NCI-H2171 treated with DMSO at 0.1 percent for 48 hours (cell line): ENCODE measurements around the gene WNT3A.

Experiments
- DNase-seq: peaks from one replicate; lab custom pipeline; 2025; lab: John Stamatoyannopoulos, UW

Gene WNT3A

DNA sequence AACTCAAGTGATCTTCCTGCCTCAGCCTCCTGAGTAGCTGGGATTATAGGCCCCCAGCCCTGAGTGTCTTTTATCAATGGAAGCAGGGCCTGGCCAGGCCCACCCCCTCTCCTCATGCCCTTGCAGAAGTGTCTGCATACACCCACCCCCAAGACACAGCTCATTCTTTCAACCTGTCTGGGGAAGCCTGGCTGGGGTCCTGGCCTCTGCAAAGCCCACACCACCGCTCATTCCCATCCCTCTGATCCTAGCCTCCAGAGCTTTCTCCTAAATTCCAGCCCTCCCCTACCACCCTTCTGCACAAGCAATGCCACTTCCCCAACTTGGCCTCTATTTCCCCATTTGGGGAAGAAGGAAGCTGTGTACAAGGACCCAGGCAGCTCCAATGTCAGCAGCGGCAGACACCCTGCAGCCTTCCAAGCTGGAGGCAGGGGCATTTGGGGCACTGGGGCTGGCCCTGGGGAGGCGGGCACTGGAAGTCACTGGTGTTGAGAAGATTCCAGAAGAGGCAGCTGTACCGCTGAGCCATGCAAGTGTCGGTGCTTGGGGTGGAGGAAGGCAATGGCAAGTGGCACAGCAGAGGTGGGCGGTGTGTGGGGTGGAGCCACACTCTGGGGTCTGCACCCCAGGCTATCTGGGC, 42.0 kb downstream of the WNT3A start:
- DNase-seq: no peak

DNA sequence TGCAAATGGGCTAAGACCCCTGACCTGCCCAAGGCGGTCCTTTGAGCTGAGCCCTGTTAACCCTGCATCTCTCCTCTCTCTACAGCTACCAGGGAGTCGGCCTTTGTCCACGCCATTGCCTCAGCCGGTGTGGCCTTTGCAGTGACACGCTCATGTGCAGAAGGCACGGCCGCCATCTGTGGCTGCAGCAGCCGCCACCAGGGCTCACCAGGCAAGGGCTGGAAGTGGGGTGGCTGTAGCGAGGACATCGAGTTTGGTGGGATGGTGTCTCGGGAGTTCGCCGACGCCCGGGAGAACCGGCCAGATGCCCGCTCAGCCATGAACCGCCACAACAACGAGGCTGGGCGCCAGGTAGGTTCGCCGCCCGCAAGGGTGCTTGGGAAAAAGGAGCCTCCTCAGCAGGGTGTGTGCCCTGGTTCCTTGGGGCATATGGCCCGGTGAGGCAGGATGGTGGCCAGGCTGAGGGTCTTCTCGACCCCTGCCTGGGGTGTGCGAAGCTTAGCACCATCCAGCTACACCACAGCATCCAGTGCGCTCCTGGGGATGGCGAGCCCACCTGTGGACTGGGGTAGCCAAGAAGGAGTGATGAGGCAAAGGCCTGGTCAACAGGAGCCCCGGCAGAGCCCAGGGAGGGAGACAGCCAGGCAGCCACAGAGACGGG, 43.9 kb downstream of the WNT3A start:
- DNase-seq: no peak

DNA sequence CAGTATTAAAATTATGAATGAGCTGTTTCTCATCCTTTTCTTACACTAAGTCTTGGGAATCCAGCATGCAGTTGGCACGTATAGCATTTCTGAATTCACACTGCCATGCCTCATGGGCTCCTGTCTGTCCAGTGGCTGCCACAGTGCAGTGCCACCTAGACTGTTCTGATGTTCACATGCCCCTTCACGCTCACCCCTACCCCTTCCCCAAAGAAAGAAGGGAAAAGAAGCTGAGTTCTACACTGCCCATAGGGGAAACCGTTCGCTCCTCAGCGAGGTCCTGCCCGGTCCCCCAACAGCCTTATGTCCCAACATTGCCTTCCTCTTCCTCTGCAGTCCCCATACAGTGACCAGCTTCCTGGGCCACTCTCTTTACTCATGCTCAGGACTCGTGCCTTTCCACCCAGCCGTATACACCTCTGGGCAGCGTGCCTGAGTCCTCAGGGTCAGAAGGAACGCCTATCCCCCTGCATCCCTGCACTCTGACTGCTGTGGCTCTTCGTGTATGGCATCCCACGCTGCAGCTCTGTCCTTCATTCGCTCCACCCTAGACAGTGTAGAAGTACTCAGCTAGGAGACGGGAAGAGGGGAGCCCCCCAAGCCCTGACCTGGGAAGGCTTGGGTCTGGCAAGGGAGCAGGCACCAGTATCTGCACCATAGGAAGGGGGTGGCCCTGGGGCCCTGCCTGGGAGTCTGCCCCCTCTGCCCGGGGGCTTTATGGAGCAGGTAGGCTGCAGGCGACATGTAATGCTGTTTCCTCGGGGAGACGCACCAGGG, 51.6 kb downstream of the WNT3A start:
- no peak for DNase-seq

DNA sequence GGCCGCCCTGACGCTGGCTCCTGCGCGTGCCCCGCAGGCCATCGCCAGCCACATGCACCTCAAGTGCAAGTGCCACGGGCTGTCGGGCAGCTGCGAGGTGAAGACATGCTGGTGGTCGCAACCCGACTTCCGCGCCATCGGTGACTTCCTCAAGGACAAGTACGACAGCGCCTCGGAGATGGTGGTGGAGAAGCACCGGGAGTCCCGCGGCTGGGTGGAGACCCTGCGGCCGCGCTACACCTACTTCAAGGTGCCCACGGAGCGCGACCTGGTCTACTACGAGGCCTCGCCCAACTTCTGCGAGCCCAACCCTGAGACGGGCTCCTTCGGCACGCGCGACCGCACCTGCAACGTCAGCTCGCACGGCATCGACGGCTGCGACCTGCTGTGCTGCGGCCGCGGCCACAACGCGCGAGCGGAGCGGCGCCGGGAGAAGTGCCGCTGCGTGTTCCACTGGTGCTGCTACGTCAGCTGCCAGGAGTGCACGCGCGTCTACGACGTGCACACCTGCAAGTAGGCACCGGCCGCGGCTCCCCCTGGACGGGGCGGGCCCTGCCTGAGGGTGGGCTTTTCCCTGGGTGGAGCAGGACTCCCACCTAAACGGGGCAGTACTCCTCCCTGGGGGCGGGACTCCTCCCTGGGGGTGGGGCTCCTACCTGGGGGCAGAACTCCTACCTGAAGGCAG, 52.3 kb downstream of the WNT3A start:
- DNase-seq: no peak

DNA sequence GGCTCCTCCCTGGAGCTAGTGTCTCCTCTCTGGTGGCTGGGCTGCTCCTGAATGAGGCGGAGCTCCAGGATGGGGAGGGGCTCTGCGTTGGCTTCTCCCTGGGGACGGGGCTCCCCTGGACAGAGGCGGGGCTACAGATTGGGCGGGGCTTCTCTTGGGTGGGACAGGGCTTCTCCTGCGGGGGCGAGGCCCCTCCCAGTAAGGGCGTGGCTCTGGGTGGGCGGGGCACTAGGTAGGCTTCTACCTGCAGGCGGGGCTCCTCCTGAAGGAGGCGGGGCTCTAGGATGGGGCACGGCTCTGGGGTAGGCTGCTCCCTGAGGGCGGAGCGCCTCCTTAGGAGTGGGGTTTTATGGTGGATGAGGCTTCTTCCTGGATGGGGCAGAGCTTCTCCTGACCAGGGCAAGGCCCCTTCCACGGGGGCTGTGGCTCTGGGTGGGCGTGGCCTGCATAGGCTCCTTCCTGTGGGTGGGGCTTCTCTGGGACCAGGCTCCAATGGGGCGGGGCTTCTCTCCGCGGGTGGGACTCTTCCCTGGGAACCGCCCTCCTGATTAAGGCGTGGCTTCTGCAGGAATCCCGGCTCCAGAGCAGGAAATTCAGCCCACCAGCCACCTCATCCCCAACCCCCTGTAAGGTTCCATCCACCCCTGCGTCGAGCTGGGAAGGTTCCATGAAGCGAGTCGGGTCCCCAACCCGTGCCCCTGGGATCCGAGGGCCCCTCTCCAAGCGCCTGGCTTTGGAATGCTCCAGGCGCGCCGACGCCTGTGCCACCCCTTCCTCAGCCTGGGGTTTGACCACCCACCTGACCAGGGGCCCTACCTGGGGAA, 53.0 kb downstream of the WNT3A start:
- peak; percentile 69 for DNase-seq

DNA sequence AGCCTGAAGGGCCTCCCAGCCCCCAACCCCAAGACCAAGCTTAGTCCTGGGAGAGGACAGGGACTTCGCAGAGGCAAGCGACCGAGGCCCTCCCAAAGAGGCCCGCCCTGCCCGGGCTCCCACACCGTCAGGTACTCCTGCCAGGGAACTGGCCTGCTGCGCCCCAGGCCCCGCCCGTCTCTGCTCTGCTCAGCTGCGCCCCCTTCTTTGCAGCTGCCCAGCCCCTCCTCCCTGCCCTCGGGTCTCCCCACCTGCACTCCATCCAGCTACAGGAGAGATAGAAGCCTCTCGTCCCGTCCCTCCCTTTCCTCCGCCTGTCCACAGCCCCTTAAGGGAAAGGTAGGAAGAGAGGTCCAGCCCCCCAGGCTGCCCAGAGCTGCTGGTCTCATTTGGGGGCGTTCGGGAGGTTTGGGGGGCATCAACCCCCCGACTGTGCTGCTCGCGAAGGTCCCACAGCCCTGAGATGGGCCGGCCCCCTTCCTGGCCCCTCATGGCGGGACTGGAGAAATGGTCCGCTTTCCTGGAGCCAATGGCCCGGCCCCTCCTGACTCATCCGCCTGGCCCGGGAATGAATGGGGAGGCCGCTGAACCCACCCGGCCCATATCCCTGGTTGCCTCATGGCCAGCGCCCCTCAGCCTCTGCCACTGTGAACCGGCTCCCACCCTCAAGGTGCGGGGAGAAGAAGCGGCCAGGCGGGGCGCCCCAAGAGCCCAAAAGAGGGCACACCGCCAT, 53.8 kb downstream of the WNT3A start:
- no peak for DNase-seq

DNA sequence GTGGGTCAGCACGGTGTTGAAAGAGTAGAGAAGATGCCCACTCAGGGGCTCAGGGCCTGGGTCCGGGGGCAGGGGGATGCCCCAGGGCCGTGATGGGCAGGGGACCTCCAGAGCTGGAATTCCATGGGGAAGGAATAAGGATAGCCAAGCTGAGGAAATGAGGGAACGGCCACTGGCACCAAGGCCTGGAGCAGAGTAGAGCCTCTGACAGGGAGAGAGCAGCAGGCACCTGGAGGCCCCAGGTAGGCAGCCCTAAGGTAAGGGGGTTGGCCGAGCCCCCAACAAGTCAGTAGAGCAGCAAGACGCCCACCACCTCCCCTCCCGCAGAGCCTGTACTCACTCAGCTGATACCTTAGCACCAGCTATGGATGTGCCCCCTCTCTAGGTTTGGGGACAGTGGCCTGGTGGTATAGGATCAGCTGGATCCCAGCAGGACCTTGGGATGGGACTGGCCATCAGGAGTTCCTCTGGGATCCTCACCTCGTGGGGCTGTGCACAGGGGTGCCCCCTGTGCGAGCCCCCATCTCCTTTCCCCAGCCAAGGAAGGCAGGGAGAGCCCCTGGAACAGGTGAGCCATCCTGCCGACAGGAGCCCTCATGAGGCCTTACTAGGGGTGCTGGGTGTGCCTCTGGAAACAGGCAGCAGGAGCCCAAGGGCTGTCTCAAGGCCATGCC, 54.8 kb downstream of the WNT3A start:
- no peak for DNase-seq

DNA sequence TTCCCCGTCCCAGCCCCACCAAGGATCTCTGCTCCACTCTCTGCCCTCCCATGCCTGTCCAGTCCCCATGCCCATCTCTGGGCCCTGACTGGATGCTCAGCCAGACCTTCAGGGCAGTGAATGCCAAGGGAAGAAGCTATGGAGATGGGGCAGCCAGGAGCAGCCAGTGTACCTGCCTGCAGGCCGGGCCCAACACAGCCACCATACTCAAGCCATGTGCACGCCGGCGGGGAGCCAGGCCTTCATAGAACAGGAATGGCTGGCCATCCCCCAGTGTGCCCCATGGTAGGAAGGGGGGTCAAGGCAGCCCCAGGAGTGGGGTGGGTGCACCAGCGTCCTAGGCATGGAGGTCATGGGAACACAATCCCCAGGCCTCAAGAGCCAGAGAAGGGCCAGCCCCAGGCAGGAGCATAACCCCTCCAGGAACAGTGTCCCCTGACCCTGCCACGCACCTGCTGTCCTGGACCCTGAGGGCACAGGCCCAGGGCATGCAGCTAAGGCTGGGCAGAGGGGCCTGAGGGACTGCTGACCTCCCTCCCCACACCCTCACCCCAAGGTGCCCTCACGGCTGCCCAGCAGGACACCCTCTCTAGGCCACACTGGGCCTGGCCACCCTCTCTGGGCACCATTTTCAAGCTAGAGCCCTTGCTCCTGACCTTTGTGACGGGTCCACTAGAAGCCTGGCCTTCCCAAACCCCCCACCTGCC, 55.4 kb downstream of the WNT3A start:
- DNase-seq: no peak

DNA sequence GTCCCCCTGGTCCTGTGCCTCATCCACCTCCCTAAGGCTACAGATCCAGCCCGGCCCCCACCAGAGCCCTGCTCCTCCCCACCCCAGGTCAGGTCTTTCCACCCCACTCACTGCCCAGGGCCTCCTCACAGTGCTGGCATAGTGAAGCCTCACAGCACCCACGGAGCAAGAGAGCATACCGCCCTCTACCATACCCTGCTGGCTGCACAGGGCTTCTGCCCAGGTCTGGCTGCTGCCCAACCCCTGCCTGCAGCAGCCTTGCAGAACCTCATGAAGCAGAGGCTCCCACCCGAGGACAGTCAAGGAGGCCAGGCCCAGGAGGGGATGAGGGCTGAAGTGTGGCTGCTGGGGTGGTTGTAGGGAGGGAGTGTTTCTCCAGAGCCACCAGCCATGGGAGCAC, 56.0 kb downstream of the WNT3A start:
- DNase-seq: no peak

DNA sequence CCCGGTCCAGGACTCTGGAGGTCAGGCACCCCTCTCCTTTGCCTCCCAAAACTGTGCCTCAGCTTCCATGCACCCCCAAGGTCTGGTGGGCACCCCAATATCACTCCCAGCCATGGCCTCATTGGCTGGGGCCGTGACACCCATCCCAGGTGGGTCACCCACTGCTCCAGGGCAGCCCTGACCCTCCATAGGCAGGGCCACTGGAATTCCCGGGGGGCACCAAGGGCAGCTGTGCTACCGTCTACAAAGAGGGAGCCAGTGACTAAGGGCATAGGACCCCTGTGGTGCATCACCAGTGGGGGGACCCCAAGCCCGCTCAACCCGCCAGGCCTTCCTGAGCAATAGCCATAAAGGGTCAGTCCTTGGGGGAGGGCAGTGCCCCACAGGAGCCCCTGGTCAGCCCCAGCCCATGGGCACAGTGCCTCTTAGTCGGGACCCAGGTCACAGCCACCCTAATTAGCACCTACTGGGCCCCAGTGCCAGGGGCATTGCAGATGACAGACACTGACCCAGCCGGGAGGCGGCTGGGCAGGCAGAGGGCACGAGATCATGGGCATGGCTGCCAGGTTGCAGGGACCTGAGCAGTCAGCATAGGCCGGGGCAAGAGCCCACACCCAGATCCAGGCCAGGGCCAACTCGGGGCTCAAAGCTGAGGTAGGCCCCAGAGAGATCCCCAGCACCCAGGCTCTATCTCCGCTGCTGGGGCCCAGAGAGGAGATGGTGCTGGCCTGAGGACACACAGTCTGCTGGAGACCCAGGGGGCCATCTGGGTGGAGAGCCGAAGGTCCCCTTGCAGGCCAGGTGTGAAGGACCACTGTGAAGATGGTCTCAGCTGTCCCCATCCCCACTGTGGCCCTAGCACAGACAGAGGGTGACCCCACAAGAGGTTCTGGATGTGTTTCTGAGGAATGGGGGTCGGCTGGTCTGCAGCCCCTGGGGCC, 56.7 kb downstream of the WNT3A start:
- no peak for DNase-seq

DNA sequence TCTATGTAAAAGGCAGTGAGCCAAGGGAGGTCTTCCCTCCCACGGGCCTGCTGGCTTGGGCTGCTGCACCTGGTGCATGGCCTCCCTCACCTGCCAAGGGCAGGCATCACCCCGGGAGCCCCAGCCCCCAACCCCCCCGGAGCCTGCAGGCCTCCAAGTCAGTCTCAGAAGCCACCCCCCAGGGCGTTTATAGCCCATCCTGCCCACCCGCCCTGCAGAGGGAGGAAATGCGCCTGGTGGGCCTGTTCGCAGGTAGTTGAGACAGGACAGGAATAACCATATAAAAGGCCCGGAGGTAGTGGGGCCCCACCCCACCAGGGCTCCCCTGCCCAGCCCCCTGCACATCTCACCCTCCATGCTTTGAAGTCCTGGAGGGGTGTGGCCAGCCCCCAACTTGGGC, 57.5 kb downstream of the WNT3A start:
- no peak for DNase-seq

DNA sequence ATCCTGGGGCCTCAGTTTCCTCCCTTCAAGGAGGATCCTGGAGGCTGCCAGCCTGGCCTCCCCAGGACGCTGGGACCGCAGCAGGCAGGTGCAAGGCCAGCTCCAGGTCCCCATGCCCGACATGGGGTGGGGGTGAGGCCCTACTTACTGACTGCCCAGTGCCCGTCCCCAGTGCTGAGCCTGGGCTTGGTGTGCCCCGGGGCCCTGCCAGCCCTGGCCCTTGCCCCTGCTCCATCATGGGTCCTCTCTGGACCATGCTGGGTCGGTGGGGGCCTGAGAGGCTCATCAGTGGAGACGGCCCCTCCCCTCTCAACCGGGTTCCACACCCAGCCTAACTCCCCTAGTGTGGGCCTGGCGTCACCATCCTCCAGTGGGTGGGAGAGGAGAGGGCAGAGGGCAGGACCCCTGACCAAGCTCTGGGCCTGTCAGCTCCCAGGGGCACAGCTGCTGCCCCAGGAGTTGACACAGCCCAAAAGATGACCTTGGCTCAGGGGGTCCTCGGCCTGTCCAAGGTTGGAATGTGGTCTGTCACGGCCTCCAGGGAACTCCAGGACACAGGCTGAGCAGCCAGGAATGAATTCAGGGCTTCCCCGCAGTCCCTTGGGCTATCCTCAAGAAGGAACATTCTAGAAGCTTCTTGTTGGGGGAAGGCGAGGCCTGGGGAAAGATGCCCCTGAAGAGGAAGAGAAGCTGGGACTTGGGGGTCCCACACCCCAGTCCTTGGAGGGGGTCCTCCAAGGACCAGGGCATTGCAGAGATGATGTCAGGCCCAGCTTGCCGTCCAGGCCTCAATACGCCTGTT, 58.1 kb downstream of the WNT3A start:
- DNase-seq: no peak

DNA sequence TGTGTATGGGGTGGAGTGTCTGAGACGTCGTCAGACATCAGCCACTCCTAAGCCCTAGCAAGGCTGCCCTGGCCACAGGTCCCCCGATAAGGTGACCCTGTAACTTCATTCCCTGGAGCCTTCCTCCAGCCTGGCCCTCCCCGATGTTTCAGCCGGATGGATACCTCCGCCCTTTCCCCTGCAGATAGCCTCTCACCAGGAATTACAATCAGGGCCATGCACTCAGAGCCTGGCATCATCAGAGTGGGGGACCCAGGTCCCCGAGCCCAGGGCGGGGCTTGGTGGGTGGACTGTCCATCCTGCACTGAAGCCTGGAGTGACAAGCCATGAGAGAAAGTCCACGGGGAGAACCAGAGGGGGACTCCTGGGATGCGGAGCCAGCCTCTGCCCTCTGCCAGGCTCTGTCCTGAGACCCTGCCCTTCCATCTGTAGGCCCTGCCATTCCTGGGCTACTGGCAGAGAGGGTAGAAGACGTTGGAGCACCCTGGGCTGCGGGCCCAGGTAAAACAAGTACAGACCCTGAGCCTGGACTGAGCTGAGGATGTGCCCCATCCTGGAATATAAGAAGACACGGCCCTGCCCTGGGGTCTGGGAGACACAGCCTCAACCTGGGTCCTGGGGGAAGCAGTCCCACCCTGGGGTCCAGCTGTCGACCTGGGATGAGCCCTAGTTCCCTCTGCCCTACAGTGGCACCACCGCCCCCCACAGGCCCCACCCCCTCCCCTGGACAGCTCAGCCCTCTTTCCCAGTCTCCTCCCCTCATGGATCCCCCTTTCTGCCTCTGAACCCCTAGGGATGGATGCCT, 58.9 kb downstream of the WNT3A start:
- no peak for DNase-seq

DNA sequence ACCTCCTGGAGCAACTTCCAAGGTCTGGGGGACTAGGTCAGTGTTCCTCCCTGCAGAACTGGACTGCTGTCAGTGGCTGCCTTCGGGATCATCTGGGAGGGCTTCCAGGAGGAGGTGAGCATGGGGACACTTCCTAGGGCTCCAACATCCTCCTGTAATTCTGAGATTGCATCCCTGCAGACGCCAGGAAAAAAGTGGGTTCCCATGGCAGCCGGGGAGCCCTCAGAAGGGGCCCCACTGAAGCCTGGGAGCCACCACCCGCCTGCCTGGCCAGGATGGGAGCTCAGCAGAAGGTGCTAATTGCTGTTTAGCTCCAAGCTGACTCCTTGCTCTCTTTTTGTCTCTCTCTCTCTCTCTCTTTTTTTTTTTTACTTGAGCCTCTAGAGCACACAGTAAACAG, 59.6 kb downstream of the WNT3A start:
- no peak for DNase-seq

DNA sequence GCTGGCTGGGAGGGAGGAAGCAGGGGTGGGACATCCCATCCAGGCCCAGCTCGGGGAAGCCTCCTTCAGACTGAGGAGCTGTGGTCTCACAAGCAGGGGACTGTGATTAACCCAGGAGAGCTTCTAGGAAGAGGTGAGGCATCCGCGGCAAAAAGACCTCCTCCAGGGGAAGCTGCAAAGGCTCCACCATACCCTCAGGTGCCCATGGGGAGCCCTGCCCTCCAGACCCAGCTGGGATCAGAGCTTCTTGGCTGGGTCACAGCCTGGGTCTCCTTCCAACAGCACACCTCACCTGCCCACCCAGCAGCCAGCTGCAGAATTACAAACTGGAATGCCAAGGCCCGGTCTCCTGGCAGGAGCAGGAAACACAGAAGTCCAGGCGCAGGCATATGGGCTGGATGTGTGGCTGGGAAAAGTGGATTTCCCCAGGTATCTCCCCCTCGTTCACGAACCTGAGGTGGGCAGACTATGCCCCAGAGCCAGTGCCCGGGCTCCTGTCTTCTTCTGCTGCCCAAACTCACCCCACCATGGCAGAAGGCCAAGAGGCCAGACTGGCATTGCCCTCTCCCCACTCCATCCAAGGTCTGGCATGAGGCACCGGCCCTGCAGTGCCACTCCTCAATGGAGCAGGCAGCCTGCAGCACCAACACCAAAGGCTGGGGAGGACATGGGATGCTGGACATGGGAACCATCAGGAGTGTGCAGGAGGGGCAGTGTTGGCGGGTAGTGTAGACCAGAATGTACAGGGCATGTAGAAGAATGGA, 60.3 kb downstream of the WNT3A start:
- DNase-seq: no peak

DNA sequence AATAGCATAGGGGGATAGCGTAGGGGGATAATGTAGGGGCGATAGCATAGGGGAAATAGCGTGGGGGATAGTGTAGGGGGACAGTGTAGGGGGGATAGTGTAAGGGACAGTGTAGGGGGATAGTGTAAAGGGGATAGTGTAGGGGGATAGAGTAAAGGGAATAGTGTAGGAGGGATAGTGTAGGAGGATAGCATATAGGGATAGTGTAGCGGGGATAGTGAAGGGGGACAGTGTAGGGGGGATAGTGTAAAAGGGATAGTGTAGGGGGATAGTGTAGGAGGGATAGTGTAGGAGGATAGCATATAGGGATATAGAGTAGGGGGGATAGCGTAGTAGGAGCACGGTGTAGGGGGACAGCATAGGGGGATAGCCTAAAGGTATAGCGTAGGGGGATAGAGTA, 61.6 kb downstream of the WNT3A start:
- no peak for DNase-seq
